CD14-positive monocyte (primary cell): ENCODE data around the gene RABAC1. TPM values are rescaled to one million over a fixed set of nuclear protein-coding genes. Genes with fewer than 3 reads are reported as not detected.

ENCODE experiments used
- DNase-seq, 3 donors: peaks; one replicate each; pipeline ENCODE4 v3.0.0-alpha.2; 2011 to 2022
- H2AFZ ChIP-seq: 2 replicates; pipeline ENCODE4 v1.6.0; 2012; ENCODE audit warnings: mild to moderate bottlenecking, low read depth, low read length, inconsistent platforms; ENCODE audit not compliant: insufficient read depth, poor library complexity, severe bottlenecking
- H3K27ac ChIP-seq, 2 donors: 1 replicate in 1 of 2; 2 replicates in 1 of 2; pipeline ENCODE4 v1.5.1; 2012 to 2013; ENCODE audit warnings: low read length in 2 of 2, control low read depth in 1 of 2, inconsistent platforms in 1 of 2, low read depth in 1 of 2, mild to moderate bottlenecking in 1 of 2
- H3K27me3 ChIP-seq, 2 donors: one replicate each; pipeline versions ENCODE4 v1.6.0 to v1.6.1; 2011 to 2013; ENCODE audit warnings: low read length in 2 of 2; ENCODE audit not compliant: control insufficient read depth in 2 of 2, insufficient read depth in 2 of 2
- H3K36me3 ChIP-seq, 2 donors: replicated peaks in 1 of 2; 1 replicate in 1 of 2; 2 replicates in 1 of 2; pipeline versions ENCODE4 v1.5.1 to v1.6.1; 2012 to 2013; ENCODE audit warnings: low read length in 2 of 2, control low read depth in 1 of 2, inconsistent platforms in 1 of 2, mild to moderate bottlenecking in 1 of 2; ENCODE audit not compliant: insufficient read depth in 2 of 2, control insufficient read depth in 1 of 2
- H3K4me1 ChIP-seq, 2 donors: 1 replicate in 1 of 2; 2 replicates in 1 of 2; pipeline versions ENCODE4 v1.5.1 to v1.6.1; 2012 to 2013; ENCODE audit warnings: low read length in 2 of 2, control low read depth in 1 of 2, inconsistent platforms in 1 of 2, mild to moderate bottlenecking in 1 of 2, moderate library complexity in 1 of 2; ENCODE audit not compliant: insufficient read depth in 2 of 2, control insufficient read depth in 1 of 2
- H3K4me2 ChIP-seq: replicated peaks from 2 replicates; pipeline ENCODE3; 2012; ENCODE audit warnings: low read length, moderate library complexity, mild to moderate bottlenecking; ENCODE audit not compliant: poor library complexity, severe bottlenecking; ENCODE audit errors: extremely low read depth
- H3K4me3 ChIP-seq, 3 experiments: fragments of 200-600 bp in 1 of 3; sonication (generic) in 1 of 3; replicated peaks in 1 of 3; 1 replicate in 2 of 3; 2 replicates in 1 of 3; pipeline ENCODE4 v1.5.1; 2011 to 2013; ENCODE audit warnings: low read length in 3 of 3, mild to moderate bottlenecking in 3 of 3, control low read depth in 2 of 3, low read depth in 2 of 3, inconsistent platforms in 1 of 3, moderate library complexity in 1 of 3
- H3K79me2 ChIP-seq: 2 replicates; pipeline ENCODE4 v1.6.0; 2012; ENCODE audit warnings: mild to moderate bottlenecking, control low read depth, inconsistent platforms, low read length, moderate library complexity; ENCODE audit not compliant: insufficient read depth
- H3K9ac ChIP-seq: 2 replicates; pipeline ENCODE4 v1.6.0; 2017; ENCODE audit warnings: low read length, mild to moderate bottlenecking; ENCODE audit not compliant: insufficient read depth, poor library complexity, severe bottlenecking
- H3K9me3 ChIP-seq, 2 donors: replicated peaks in 1 of 2; 1 replicate in 1 of 2; 2 replicates in 1 of 2; pipeline versions ENCODE4 v1.5.1 to v1.6.1; 2012 to 2013; ENCODE audit warnings: low read length in 2 of 2, control low read depth in 1 of 2; ENCODE audit not compliant: control insufficient read depth in 1 of 2, insufficient read depth in 1 of 2
- H4K20me1 ChIP-seq: 2 replicates; pipeline ENCODE4 v1.6.0; 2012; ENCODE audit warnings: mild to moderate bottlenecking, low read length, control low read depth, moderate library complexity; ENCODE audit not compliant: insufficient read depth
- H3K27ac Mint-ChIP-seq, 7 donors: one replicate each; pipeline ENCODE4 v1.8.0; 2020; ENCODE audit warnings: mild to moderate bottlenecking in 7 of 7, mixed read lengths in 7 of 7, moderate library complexity in 6 of 7, inconsistent platforms in 2 of 7
- H3K27me3 Mint-ChIP-seq, 3 donors: one replicate each; pipeline ENCODE4 v1.8.0; 2021 to 2022; ENCODE audit warnings: low read depth in 3 of 3, mild to moderate bottlenecking in 3 of 3, mixed read lengths in 3 of 3, moderate library complexity in 3 of 3, inconsistent platforms in 1 of 3
- H3K36me3 Mint-ChIP-seq, 2 donors: one replicate each; pipeline ENCODE4 v1.8.0; 2020; ENCODE audit warnings: mixed read lengths in 2 of 2, inconsistent platforms in 1 of 2, mild to moderate bottlenecking in 1 of 2
- H3K4me1 Mint-ChIP-seq: one replicate; pipeline ENCODE4 v1.8.0; 2020; ENCODE audit warnings: mild to moderate bottlenecking, mixed read lengths
- H3K4me3 Mint-ChIP-seq, 2 donors: one replicate each; pipeline ENCODE4 v1.8.0; 2020; ENCODE audit warnings: mild to moderate bottlenecking in 2 of 2, mixed read lengths in 2 of 2, moderate library complexity in 1 of 2
- H3K9me3 Mint-ChIP-seq, 7 donors: one replicate each; pipeline ENCODE4 v1.8.0; 2020 to 2022; ENCODE audit warnings: mixed read lengths in 7 of 7, mild to moderate bottlenecking in 6 of 7, moderate library complexity in 6 of 7, inconsistent platforms in 2 of 7
- CTCF ChIP-seq: fragments of 200-600 bp; IDR thresholded peaks from one replicate; pipeline ENCODE4 v1.8.0; 2022; ENCODE audit warnings: antibody characterized with exemption, mild to moderate bottlenecking
- WGBS: methylation state at CpG from one replicate; pipeline ENCODE4 v1.1.5; 2013; ENCODE audit warnings: missing lambda C conversion rate; ENCODE audit not compliant: insufficient coverage; 5-methylcytosine and 5-hydroxymethylcytosine counted together
- intact Hi-C, 2 donors: fragments of 100-400 bp; cut with micrococcal nuclease; formaldehyde crosslinking; loops; one replicate each; pipeline versions ENCODE4 v1.15.0 to v1.15.1; 2023
- polyA plus RNA-seq, 3 donors: library from polyadenylated mRNA; depleted of rRNA in 1 of 3; unstranded in 2 of 3; stranded (reverse) in 1 of 3; fragments of 300-500 nt in 2 of 3; fragments of >200 nt in 1 of 3; fragmentation: Illumina TruSeq in 2 of 3; gene quantifications; 1 replicate in 2 of 3; 2 replicates in 1 of 3; pipeline ENCODE4 v1.2.3, GENCODE V29; 2012 to 2021

Gene RABAC1
- polyA plus RNA-seq, 3 donors, result 126 to 234 (median 202) TPM

GRCh38 chr19:41922585-41922984 lies 36.5 kb downstream of the RABAC1 start:
- 18% methylated on average over 9 of the region's 18 CpGs for WGBS
- Mint-ChIP-seq H3K4me3 (peak overlapping the region in 1 of 2 donors; percentile 77), H3K27me3 (peaks cover 0 to 28% (median 18%) of the 10 kb centered on the region in 3 donors), H3K36me3 (peaks cover 0 to 11% of the 10 kb centered on the region in 2 donors), H3K27ac (no peak overlapping the region), H3K4me1 (peaks cover 6% of the 10 kb centered on the region), H3K9me3 (peaks cover 0 to 9% (median 3%) of the 10 kb centered on the region in 7 donors)
- no peaks in the 10 kb centered on the region for H4K20me1 ChIP-seq
- no peak for TF ChIP-seq CTCF
- no peaks in the 10 kb centered on the region for H3K36me3 ChIP-seq
- H3K4me1 ChIP-seq, result no peaks in the 10 kb centered on the region
- H3K27ac ChIP-seq, result no peak overlapping the region
- H3K9ac ChIP-seq, result no peak overlapping the region
- H3K9me3 ChIP-seq, result no peaks in the 10 kb centered on the region
- no peak overlapping the region for H3K4me3 ChIP-seq
- DNase-seq, result no peak
- no peaks in the 10 kb centered on the region for H3K79me2 ChIP-seq
- no peak overlapping the region for H2AFZ ChIP-seq
- H3K27me3 ChIP-seq, result peaks cover 36 to 75% of the 10 kb centered on the region in 2 donors
- intact Hi-C loops, result no loop called here
- H3K4me2 ChIP-seq, result no peak overlapping the region

DNA sequence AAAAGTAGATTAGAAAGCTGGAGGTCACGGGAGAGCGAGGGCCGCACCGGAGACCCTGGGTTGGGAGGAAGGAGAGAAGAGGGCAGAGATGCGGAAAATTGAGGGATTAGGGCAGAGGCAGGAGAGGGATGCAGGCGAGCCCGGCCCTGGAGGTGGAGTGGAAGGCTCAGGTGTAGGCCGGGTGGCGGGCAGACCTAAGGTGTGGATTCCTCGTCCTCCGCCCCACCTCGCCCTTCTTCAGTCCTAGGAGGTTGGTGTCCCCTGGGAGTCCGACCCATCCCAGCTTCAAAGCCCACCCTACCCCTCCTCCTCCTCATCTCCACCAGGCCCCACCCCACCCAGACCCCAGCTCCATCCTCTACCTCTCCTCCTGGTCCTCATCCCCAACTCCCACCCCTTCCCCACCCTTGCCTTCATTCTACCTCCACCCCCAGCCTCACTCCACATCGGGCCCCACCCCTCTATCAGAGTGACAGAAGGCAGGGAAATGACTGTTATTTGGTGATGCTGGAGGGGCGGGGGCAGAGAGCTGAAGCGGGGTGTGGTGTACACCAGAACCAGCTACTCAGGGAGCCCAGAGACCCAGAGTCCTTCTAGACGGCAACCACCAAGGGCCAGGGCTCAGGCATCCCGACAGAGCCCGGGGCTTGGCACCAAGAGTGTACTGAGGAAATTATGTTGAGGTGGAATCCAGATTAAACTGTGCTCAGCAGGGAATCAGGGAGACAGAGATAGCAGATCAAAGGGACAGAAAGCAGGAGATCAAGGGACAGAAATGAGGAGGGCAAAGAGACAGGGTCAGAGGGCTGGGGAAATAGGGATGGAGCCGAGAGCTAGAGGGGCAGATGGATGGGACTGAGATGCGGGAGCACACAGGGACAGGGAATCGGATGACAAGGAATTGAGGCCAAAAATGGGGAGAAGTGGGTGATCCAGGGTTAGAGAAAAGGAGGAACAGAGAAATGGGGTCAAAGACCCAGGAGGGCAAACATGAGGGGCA lies 37.2 kb downstream of the RABAC1 start:
- no peaks in the 10 kb centered on the region for H3K4me1 ChIP-seq
- no peak overlapping the region for H3K4me2 ChIP-seq
- intact Hi-C loops, result no loop called here
- H3K27ac Mint-ChIP-seq, result peak overlapping the region in 1 of 7 donors; percentile 27
- H3K27me3 ChIP-seq, result peaks cover 29 to 75% of the 10 kb centered on the region in 2 donors
- H3K27ac ChIP-seq, result no peak overlapping the region
- H2AFZ ChIP-seq, result no peak overlapping the region
- peak overlapping the region in 1 of 2 donors; percentile 82 for H3K4me3 Mint-ChIP-seq
- no peak for DNase-seq
- TF ChIP-seq CTCF, result no peak
- no peaks in the 10 kb centered on the region for H3K9me3 ChIP-seq
- no peak overlapping the region for H3K9ac ChIP-seq
- no peaks in the 10 kb centered on the region for H4K20me1 ChIP-seq
- H3K4me1 Mint-ChIP-seq, result peaks cover 6% of the 10 kb centered on the region
- peaks cover 0 to 9% (median 3%) of the 10 kb centered on the region in 7 donors for H3K9me3 Mint-ChIP-seq
- H3K36me3 ChIP-seq, result no peaks in the 10 kb centered on the region
- H3K36me3 Mint-ChIP-seq, result peaks cover 0 to 11% of the 10 kb centered on the region in 2 donors
- 27% methylated on average over 16 of the region's 22 CpGs for WGBS
- H3K27me3 Mint-ChIP-seq, result peaks cover 0 to 28% (median 18%) of the 10 kb centered on the region in 3 donors
- H3K4me3 ChIP-seq, result no peak overlapping the region
- H3K79me2 ChIP-seq, result no peaks in the 10 kb centered on the region
